ENCODE data around the gene SCYGR3. TPM values are rescaled to one million over a fixed set of nuclear protein-coding genes. Genes with fewer than 3 reads are reported as not detected.

The SCYGR3 gene
- total RNA-seq, 2 donors from 2014 or later: not detected

GRCh38 chr2:227632827-227633226, 18.2 kb upstream of the SCYGR3 start:
- Histone ChIP-seq H3K4me1 (no peaks in the 10 kb centered on the region), H3K27ac (no peak overlapping the region), H3K36me3 (no peaks in the 10 kb centered on the region), H3K9ac (ENCODE audit: low read depth in 2 of 2, low read length in 2 of 2) (no peak overlapping the region), H3K27me3 (no peaks in the 10 kb centered on the region), H3K4me3 (no peak overlapping the region), H3K9me3 (no peaks in the 10 kb centered on the region)
- TF ChIP-seq, protein P1, sequence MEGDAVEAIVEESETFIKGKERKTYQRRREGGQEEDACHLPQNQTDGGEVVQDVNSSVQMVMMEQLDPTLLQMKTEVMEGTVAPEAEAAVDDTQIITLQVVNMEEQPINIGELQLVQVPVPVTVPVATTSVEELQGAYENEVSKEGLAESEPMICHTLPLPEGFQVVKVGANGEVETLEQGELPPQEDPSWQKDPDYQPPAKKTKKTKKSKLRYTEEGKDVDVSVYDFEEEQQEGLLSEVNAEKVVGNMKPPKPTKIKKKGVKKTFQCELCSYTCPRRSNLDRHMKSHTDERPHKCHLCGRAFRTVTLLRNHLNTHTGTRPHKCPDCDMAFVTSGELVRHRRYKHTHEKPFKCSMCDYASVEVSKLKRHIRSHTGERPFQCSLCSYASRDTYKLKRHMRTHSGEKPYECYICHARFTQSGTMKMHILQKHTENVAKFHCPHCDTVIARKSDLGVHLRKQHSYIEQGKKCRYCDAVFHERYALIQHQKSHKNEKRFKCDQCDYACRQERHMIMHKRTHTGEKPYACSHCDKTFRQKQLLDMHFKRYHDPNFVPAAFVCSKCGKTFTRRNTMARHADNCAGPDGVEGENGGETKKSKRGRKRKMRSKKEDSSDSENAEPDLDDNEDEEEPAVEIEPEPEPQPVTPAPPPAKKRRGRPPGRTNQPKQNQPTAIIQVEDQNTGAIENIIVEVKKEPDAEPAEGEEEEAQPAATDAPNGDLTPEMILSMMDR (IDR thresholded peaks at IDR 0.05): no peak
- intact Hi-C loops (cut with DNase I): no loop called here
- DNase-seq: no peak

GRCh38 chr2:227630322-227630721, 15.7 kb upstream of the SCYGR3 start:
- Histone ChIP-seq H3K27me3 (no peaks in the 10 kb centered on the region), H3K4me3 (no peak overlapping the region)

DNA sequence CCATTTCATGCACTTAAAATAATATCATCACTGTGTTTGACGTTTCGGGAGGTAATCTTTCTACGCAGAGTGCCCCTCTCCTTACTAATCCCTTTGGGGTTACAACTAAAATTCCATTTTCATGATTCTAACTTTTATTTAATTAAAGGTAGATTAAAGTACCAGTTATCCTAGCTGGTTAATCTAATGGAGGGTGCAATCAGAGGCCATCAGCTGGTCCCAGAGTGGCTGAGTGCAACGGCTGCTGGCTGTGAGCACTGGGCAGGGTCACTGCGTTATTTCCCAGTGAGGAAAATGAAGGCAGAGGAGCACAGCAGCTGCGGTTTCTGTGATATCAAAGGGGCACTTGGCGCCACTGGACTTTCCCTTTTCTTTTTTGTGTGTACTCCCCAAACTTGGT, 14.8 kb upstream of the SCYGR3 start:
- intact Hi-C loops (cut with DNase I): no loop called here

More at GRCh38 chr2:227630322-227630721, 15.7 kb upstream of the SCYGR3 start:
- intact Hi-C loops (cut with DNase I): no loop called here
- Histone ChIP-seq H3K36me3 (no peaks in the 10 kb centered on the region), H3K9ac (ENCODE audit: low read depth in 2 of 2, low read length in 2 of 2) (no peak overlapping the region), H3K27ac (no peak overlapping the region), H3K9me3 (no peaks in the 10 kb centered on the region), H3K4me1 (no peaks in the 10 kb centered on the region)
- DNase-seq: no peak
- TF ChIP-seq, protein P1 (IDR thresholded peaks at IDR 0.05): no peak

DNA sequence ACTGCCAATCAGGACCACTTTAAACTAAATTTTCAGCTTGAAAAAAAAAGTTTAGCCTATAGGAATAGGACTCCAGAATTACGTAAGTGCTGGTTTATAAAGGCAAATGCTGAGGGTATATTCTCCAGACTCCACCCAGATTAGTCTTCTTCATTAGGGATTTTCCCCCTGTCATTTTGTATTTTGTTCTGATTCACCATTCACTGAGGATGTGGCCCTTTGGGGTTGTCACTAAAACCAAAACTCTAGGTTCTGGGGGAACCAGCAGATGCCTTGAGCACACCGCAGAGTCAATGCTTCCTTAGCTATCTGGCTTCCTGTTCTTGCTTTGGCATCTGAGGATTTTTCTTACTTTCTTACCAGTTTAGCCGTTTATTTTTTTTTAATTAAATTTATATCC, 13.1 kb upstream of the SCYGR3 start:
- Histone ChIP-seq H3K9ac (ENCODE audit: low read depth in 2 of 2, low read length in 2 of 2) (no peak overlapping the region), H3K9me3 (no peaks in the 10 kb centered on the region), H3K27ac (no peak overlapping the region), H3K4me3 (no peak overlapping the region), H3K4me1 (no peaks in the 10 kb centered on the region), H3K27me3 (no peaks in the 10 kb centered on the region), H3K36me3 (no peaks in the 10 kb centered on the region)
- intact Hi-C loops (cut with DNase I): no loop called here
- no peak for DNase-seq
- TF ChIP-seq, protein P1 (IDR thresholded peaks at IDR 0.05): no peak

More for the DNA sequence above, 14.8 kb upstream of the SCYGR3 start:
- Histone ChIP-seq H3K4me3 (no peak overlapping the region), H3K27me3 (no peaks in the 10 kb centered on the region), H3K9ac (ENCODE audit: low read depth in 2 of 2, low read length in 2 of 2) (no peak overlapping the region), H3K9me3 (no peaks in the 10 kb centered on the region), H3K27ac (no peak overlapping the region), H3K4me1 (no peaks in the 10 kb centered on the region), H3K36me3 (no peaks in the 10 kb centered on the region)
- TF ChIP-seq, protein P1 (IDR thresholded peaks at IDR 0.05): no peak
- DNase-seq: no peak

GRCh38 chr2:227626580-227627151, 12.0 kb upstream of the SCYGR3 start:
- no peak for DNase-seq
- Histone ChIP-seq H3K36me3 (no peaks in the 10 kb centered on the region), H3K27ac (no peak overlapping the region), H3K9me3 (no peaks in the 10 kb centered on the region), H3K27me3 (no peaks in the 10 kb centered on the region), H3K9ac (ENCODE audit: low read depth in 2 of 2, low read length in 2 of 2) (no peak overlapping the region), H3K4me1 (no peaks in the 10 kb centered on the region), H3K4me3 (no peak overlapping the region)
- TF ChIP-seq, protein P1 (IDR thresholded peaks at IDR 0.05): no peak
- intact Hi-C loops (cut with DNase I): no loop called here

All from colonic mucosa (tissue), 4 donors.